ENCODE measurements around the gene LMBRD2.
"Not testable (repeated sequence)": the region's sequence is repeated elsewhere in the genome, so short reads cannot be mapped to it uniquely, and the experiment has no call there.

The LMBRD2 gene

DNA sequence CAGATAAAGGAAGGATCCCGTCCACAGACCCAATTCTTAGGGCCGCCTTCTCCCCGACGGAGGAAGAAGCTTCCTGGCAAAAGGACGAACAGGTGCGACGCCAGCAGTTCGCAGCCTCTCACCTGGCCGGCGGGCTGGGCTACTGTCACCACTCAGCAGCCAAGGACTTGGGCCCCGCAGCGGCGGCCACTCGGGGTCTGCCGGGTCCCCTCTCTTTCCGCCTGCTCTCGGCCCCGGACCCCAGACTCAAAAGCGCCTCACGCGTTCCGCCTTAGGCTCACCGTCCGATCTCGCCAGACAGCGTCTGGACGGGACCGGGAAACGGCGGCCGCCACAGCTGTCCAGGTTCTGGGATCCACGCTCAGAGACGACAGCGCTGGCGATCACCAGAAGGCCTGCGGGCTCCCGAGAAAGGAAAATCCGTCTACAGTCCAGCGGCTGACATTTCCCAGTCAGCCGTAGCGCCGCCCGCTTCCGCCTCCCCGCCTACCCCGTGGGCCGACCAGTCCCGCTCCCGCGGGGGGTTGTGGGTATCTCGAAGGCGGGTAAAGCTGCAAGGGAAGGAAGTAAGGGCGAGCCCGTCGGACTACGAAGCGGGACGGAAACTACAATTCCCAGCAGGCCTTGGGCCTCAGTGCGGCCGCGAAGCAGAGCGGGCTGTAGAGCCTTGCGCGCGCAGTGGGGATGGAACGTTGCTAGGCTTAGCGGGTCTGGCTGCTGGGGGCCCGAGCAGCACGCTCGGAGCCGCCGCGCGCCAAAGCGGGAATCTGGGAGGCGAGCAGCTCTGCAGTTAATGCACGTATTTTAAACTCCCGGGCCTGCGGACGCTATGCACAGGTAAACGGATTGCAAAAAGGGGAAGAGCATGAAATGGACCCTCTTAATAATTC lies at the start of gene LMBRD2, which contains the start of gene SKP2:
LMBRD2 (minus strand) TSS at position 454 of the 890 bp plus-strand sequence. CDS start 8,538 bp downstream, outside the sequence.
SKP2 (plus strand) TSS at position 678 of the 890 bp plus-strand sequence; CDS start at position 830, 152 bp downstream.
- peak; percentile 99 for DNase-seq

DNA sequence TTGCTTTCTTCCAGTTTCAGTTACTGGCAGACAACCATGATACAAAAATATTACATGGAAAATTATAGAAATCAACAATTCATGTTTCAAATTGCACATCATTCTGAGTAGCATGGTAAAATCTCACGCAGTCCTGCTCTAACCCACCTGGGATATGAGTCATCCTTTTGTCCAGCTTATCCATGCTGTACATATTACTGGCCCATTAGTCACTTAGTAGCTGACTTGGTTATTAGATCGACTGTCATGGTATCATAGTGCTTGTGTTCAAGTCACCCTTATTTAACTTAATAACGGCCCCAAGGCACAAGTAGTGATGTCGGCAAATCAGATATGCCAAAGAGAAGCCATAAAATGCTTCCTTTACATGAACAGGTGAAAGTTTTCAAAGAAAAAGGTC lies 48.8 kb upstream of the LMBRD2 start:
- DNase-seq, result no peak

DNA sequence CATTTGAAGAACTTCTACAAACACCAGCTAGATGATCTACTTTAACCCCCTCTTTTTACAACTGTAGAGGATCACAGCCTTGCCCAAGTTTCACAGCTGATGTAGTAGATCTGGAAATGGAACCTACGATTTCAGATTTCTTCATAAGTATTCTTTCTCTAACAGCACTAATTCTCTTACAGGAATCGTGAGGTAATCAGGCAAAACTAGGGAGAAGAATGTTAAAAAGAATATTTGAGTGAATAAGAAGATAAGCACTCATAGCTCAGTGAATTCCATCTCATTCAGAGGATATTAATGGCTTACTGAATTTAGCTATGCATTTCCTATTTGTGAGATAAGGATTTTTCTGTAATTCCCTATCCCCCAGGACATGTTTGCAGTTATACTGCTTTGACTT lies 47.9 kb upstream of the LMBRD2 start:
- no peak for DNase-seq

DNA sequence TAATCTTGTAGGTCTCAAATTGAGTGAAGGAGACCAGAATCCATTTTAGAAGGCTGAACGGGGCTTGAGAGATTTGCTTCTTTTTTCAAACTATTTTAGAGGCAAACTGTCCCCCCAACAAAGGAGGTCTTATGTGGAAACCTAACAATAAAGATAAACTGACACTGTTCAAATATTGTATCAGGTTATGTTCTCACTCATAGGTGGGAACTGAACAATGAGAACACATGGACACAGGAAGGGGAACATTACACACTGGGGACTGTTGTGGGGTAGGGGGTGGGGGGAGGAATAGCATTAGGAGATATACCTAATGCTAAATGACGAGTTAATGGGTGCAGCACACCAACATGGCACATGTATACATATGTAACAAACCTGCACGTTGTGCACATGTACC lies 47.1 kb upstream of the LMBRD2 start:
- not testable (repeated sequence) for DNase-seq

DNA sequence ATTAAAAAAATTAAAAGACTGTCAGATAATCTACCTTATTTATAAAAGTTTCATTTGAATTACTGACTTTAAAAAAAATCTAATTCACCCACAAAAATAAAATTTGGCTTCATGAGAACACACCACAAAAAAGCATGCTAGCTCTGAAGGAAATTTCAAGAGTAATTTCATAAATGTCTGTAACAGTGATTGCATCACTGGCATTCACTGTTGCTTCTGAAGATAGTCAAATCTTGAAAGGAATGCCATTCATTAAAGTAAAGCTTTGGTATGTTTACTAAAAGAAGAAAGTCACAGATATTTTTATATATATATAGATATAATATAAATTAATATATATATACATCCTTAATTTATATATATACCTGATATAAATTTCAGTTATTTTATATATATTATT lies 46.6 kb upstream of the LMBRD2 start:
- DNase-seq, result no peak

DNA sequence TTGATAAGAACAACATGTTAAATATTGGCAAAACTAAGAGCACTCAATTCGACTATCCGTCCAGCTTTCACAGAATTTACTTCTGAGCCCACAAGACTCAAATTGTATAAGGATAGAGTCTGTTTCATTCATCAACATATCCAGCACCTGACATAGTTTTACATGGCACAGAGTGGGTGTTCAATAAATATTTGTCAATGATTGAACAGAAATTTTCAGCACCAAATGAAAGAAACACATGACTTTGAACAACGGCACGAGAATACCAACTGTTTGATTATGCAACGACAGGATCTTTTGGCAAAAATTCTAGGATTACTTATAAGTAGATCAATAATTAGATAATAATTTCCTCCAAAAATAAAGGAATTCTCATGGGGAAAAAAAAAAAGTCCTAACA lies 42.1 kb upstream of the LMBRD2 start:
- no peak for DNase-seq

DNA sequence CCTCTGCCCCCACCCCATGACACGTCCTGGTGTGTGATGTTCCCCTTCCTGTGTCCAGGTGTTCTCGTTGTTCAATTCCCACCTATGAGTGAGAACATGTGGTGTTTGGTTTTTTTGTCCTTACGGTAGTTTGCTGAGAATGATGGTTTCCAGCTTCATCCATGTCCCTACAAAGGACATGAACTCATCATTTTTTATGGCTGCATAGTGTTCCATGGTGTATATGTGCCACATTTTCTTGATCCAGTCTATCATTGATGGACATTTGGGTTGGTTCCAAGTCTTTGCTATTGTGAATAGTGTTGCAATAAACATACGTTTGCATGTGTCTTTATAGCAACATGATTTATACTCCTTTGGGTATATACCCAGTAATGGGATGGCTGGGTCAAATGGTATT lies 32.7 kb upstream of the LMBRD2 start:
- DNase-seq, result not testable (repeated sequence)

DNA sequence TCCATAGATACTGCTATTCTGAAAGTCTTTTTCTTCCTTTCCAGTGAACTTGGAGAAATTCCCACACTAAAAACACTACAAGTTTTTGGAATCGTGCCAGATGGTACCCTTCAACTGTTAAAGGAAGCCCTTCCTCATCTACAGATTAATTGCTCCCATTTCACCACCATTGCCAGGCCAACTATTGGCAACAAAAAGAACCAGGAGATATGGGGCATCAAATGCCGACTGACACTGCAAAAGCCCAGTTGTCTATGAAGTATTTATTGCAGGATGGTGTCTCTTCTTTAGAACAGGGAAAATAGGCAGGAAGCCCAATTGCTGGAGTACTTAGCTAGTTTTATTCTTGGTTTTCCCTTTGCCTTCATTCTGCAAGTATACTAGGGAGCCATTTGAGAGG lies 30.1 kb upstream of the LMBRD2 start:
- no peak for DNase-seq

DNA sequence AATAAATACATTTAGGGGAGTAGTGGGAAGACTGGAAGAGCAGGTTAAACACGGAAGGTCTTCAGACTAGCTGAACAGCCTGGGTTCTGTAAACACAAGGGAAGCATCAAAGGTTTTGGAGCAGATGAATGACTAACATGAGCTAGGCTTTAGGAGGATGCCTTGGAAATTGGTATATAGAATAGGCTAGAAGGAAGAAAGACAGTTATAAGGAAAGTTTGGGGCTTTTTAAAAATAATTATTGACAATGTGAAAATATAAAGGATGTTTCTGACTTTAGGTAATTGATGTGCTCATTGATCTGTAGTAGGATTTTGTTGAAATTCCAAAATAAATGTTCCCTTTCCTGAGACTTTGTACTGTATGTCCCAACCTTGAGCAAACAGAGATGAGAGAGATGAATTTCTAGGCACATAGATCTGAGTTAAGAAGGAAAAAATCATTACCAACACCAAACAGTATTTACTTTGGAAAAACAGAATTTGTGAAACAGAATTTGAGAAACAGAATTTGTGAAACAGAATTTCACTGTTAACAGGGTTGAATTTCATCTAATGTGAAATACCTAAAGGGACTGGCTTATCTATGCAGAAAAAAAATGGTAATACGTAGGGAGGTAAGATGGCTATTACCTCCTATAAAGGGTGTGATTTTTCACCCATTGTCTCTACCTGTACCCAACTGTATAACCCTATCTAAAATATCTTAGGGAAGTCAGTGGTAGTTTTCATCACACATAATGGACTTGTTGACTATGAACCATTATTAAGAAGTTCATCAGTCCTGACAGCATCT lies 29.1 kb upstream of the LMBRD2 start:
- DNase-seq, result no peak

DNA sequence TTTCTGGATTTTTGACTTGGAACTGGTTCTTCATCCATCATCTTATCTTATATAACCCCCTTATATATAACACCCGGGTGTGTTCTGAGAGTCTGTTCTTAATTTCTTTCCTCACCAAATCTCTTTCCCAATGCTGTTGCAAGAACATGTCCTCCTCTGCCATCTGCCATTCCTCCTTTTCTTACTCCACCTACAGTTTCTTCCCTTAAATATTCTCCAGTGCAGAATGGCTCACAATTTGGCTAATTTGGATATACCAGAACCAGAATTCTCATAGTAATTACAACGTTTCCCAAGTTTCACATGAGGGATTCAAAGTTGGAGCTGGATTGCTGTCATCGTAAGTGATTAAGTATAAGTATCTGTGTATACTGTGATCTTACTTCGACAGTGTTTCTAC lies 28.3 kb upstream of the LMBRD2 start:
- DNase-seq, result no peak

DNA sequence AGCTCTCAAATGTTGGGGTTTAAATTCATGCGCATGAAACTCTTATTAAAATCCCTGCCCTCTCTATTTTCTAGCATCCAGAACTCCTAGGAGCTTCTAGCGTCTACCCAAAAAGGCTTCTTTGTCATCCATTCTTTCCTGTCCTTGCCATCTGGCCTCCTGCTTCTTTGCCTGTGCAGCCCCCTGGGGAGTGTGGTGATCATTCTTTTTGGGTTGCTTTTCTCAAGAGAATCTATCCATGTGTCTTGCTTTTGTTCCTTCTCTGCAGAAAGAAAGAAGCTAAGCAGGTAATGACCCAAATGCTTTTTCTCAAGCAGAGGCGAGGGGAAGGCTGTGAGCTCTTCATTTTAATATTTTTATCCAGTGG lies 26.8 kb upstream of the LMBRD2 start:
- DNase-seq, result peak; percentile 2

DNA sequence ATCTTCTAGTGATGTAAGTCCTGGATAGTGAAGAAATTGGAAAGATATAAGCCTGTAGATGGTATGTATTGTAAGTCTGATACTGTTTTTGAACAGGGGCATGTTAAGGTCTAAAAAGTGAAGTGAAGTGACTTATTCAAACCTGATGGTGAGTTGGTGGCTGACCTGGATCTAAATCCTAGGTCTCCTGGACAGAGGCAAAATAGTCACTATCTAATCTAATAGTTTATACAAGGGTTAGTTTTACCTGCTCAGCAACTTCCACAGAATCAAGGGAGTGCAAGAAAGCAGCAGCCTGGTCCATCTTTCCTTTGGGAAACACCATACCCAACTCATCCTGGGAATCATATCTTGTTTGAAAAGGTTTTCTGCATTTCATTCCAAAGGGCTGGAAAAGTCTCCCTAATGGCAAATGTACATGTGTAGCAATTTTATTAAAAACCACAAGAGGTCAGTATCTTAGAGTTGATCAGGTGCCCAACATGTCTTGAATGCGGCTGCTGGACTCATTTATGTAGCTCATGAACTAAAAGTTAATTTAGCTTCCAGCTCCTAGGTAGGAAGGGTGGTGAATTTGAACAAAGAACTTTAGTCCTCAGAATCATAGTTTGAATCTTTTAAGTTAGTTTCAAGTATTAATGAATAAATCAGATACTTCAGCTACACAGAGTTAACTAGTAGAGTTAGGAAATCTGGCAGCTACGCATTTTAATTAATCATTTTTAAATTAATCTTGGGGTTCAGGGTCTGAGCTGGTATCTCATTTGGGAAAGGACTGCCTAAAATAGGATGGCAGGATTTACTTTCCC lies 26.2 kb upstream of the LMBRD2 start:
- DNase-seq, result no peak

DNA sequence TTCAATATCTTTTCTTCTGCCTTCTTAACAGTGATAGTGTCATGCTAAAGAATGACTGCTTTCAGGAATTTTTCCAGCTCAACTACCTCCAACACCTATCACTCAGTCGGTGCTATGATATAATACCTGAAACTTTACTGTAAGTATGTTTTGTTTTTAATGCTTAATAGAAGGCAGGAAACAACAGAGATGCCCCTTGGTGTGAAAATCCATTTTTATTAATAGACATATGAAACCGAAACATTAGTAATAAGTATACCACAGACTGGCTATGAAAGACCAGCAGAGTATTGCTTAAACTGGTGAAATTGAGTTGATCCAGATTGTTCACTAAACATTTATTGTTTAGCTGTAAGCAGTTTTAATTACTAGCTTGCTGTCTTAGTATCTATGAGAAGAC lies 25.5 kb upstream of the LMBRD2 start:
- no peak for DNase-seq

DNA sequence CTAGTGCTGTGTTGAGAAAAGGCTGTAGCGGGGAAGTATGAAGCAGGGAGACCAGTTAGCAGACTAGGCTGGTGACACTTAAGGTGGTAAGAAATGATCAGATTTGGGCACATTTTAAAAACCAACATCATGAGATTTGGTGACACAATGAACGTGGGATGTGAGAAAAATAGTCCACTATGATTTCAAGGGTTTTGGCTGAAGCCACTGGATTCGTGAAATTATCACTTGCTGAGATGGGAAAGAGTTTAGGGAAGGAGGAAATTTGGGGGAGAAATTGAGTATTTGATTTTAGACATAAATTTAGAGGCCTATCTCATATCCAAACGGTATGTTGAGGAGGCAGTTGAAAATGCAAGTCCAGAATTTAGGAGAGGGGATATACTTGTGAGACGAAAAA lies 23.4 kb upstream of the LMBRD2 start:
- DNase-seq, result no peak

DNA sequence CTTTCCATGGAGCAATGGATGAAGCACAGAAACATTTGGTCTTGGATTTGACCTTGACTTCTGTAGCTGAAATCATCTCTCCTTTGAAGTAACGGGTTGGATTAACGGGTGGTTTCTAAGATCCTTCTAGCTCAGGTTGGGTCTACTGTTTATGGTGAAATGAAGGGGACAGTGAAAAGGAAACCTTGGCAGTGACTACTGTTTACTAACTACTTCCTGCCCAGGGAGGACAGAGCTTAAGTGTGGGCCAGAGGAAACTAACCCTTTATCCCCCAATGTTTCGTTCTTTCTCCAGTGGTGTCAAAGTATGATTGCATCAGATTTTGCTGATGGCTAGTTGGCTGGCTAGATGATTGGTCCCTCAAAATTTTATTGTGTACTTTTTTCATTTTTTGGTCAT lies 22.4 kb upstream of the LMBRD2 start:
- no peak for DNase-seq

DNA sequence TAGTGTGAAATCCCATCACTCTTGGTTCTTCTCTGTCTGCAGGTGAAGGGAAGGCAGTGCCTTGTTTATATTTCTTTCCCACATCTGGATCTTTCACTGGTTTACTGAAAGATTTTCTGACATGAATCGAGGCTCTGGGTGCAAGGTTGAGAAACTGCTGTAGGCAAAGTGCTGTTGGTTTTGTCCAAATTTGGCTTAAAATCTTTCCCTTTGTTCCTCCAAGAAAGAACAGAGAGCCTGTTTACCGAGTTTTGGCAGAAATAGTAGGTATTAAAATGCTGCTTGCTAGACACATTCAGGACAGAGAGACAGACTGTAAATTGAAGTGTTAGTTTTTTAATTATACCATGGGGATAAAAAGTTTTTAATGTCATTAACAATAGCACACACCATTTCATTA lies 21.7 kb upstream of the LMBRD2 start:
- DNase-seq, result no peak

DNA sequence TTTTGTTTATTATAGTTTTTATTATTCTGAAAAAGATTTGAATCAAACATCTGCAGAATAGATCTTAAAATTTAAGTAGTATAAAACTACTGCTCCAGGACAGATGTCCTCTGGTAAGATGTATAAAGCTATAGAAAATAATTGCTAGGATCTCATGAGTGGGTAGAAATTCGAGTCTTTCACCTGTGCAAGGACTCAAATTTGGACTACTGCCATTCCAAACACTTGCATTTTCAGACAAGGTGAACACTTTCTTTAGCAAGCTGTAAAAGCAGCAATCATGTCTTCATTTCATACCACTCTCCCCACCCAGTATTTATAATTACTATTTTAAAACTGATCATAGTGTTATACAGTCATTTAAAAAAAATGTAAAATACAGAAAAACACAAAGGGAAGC lies 20.9 kb upstream of the LMBRD2 start:
- no peak for DNase-seq

DNA sequence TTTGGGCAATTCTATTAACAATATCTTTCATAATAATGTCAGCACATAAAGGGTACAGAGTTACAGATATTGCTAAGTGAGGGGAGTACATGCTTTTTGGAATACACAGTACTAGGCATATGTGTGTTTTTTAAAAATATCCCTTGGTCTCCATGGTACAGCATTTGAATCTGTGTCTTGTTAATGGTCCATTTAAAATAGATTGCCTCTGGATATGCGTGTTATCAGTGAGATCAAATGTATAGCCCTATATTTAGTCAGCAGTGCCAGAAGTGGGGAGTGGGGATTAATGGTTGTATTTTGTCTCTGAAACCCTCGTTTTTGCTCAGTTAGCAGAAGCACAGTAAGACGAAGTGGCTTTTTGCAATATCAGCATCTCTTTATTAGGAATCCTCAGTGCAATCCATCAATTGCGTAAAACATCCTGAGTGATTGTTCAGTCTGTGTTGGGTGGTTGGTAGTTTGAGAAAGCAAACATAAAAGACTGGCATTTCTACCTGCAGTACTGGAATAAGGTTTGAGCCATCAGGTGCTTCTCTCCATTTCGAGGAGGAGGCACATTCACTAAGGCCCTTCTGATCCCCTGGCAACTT lies 19.2 kb upstream of the LMBRD2 start:
- no peak for DNase-seq

DNA sequence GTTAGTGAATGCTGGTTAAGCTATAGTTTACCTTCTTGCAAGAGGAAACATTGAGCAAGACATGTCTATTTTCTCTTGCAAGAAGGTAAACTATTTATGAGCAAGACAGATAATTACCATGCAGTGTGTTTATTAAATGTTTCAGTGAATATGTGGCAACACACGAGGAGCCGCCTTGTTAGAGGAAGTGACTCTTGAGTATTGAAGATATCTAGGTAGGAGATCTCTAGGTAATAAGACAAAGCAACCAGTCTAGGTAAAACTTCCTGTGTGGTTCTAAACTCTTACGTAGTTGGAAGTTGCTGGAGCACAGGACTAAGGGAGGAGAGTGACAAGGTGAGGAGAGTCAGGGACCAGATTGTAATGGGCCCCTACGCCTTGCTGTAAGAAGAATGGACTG lies 17.1 kb upstream of the LMBRD2 start:
- no peak for DNase-seq

DNA sequence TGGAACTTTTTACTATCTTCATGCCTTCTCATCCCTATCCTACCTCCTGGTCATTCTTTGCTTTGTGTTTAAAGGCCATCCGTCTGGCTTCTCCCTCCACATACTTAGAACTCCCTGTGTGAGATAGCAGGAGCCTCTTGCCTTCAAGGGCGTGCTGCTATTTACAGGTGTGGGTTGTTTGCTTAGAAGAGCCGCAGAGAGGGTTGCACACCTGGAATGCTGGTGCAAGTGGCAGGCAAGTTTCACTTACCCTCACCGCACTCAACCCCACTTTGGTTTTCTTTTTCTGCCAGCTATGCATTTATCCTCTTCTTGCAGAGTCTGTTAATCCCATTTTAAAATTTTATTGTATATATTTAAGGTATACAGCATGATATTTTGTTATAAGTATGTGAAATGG lies 12.8 kb upstream of the LMBRD2 start:
- no peak for DNase-seq

DNA sequence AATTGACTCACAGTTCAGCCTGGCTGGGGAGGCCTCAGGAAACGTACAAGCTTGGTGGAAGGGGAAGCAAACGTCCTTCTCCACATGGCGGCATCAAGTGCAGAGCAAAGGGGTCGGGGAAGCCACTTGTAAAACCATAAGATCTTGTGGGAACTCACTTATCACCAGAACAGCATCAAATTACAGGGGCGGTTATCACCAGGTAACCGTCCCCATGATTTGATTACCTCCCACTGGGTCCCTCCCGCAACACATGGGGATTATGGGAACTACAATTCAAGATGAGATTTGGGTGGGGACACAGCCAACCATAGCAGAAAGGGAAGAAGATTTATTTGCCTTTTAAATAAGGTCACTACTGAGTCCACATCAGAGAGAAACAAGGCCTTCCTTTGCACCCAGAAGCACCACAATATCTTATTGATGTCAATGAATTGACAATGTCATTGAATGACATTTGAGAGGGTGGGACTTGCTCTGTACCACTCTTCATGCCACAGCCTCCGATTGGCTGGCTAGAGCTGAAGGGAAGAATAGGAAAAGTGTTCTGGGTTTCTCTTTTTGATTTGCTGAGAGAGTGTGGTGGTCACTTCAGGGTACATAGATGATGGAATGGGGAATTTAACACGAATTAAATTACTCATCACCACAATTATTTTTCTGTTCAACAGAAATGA lies 11.3 kb upstream of the LMBRD2 start:
- no peak for DNase-seq

DNA sequence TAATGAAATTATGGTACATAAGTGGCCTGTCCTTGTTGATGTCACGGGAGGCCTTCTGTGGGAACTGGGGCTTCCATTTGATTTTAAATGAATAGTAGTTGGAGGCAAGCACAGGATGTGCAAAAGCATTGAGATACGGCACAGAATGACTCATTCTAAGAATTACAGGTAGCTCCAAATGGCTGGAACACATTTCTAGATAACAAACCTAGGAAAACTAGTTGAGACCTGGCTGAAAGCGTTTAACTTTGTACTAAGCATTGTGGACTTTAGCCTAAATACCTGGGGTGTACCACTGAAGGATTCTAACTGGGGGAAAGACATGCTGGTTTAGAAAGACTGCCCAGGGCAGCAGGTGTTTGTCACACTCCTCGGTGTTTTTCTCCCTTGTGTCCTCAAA lies 9.7 kb upstream of the LMBRD2 start:
- DNase-seq, result no peak
